C4-2B (cell line): Measurements from ENCODE around the gene CD36.

ENCODE experiments used
- H3K27ac ChIP-seq: fragments of 450-650 bp; 2 replicates; pipeline ENCODE4 v1.5.1; 2017
- CTCF ChIP-seq: fragments of 450-650 bp; conservative IDR thresholded peaks from 2 replicates; pipeline ENCODE4 v1.5.1; 2017; ENCODE audit warnings: mild to moderate bottlenecking
- ZFX ChIP-seq: fragments of 450-650 bp; IDR thresholded peaks from 2 replicates; pipeline ENCODE4 v1.6.1; 2017

The CD36 gene

GRCh38 chr7:80623503-80624252 lies 14.8 kb upstream of the CD36 start:
- no peak overlapping the region for H3K27ac ChIP-seq
- TF ChIP-seq CTCF (no peak), ZFX (no peak)

- TF ChIP-seq ZFX (no peak), CTCF (no peak)
- H3K27ac ChIP-seq = no peak overlapping the region
Measured at GRCh38 chr7:80624763-80625162, 13.7 kb upstream of the CD36 start.

- H3K27ac ChIP-seq = no peak overlapping the region
- TF ChIP-seq CTCF = no peak
- no peak for TF ChIP-seq ZFX
Measured at GRCh38 chr7:80629023-80629422, 9.4 kb upstream of the CD36 start.

- no peak overlapping the region for H3K27ac ChIP-seq
- TF ChIP-seq CTCF (no peak), ZFX (no peak)
Measured at GRCh38 chr7:80630608-80631405, 7.6 kb upstream of the CD36 start.

GRCh38 chr7:80631421-80631820 lies 7.0 kb upstream of the CD36 start:
- no peak for TF ChIP-seq CTCF
- TF ChIP-seq ZFX = no peak

GRCh38 chr7:80632139-80632538 lies 6.3 kb upstream of the CD36 start:
- no peak for TF ChIP-seq ZFX
- no peak for TF ChIP-seq CTCF
- H3K27ac ChIP-seq = no peak overlapping the region

More at GRCh38 chr7:80631421-80631820, 7.0 kb upstream of the CD36 start:
- H3K27ac ChIP-seq = no peak overlapping the region

- no peak overlapping the region for H3K27ac ChIP-seq
- TF ChIP-seq ZFX = no peak
- TF ChIP-seq CTCF = no peak
Measured at GRCh38 chr7:80632819-80633218, 5.6 kb upstream of the CD36 start.
